GM10266 (cell line): ENCODE data around the gene FKBP2.

Source experiments
- DNase-seq: peaks from one replicate; pipeline ENCODE4 v3.0.0; 2012; ENCODE audit errors: extremely low spot score
- TF ChIP-seq, protein P1 (sequence below): IDR thresholded peaks from 2 replicates; pipeline ENCODE4 v1.5.1; 2012; ENCODE audit warnings: mild to moderate bottlenecking, low read depth; ENCODE audit not compliant: control insufficient read depth, insufficient read depth; ENCODE audit errors: missing control alignments

The FKBP2 gene

GRCh38 chr11:64246871-64247728, 6.2 kb downstream of the FKBP2 start, which contains the start of gene PPP1R14B:
TSS of gene PPP1R14B (minus strand) at chr11:64246943. CDS start at chr11:64246673, 270 bp downstream.
- DNase-seq, result peak; percentile 92
- TF ChIP-seq, protein P1, sequence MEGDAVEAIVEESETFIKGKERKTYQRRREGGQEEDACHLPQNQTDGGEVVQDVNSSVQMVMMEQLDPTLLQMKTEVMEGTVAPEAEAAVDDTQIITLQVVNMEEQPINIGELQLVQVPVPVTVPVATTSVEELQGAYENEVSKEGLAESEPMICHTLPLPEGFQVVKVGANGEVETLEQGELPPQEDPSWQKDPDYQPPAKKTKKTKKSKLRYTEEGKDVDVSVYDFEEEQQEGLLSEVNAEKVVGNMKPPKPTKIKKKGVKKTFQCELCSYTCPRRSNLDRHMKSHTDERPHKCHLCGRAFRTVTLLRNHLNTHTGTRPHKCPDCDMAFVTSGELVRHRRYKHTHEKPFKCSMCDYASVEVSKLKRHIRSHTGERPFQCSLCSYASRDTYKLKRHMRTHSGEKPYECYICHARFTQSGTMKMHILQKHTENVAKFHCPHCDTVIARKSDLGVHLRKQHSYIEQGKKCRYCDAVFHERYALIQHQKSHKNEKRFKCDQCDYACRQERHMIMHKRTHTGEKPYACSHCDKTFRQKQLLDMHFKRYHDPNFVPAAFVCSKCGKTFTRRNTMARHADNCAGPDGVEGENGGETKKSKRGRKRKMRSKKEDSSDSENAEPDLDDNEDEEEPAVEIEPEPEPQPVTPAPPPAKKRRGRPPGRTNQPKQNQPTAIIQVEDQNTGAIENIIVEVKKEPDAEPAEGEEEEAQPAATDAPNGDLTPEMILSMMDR, result no peak

GRCh38 chr11:64247729-64248531, 7.0 kb downstream of the FKBP2 start:
- TF ChIP-seq, protein P1, result no peak
- DNase-seq, result no peak

DNA sequence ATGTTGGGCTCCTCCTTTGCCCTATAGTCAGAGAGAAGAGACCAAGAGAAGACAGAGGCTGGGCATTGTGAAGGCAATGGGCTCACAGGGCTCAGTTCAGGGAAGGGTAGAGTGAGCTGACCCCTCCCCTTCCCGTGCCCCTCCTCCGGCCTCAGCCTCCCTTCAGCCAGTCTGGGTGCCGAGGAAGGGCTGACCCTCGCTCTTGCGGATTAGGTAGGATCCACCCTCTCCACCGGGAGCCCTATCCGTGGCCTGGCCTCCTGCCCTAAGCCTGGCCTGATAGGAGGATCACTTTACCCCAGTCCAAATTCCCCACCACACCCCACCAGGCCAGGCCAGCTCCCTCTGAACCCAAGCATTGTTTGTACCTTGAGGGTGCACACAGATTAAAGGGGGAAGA, 7.7 kb downstream of the FKBP2 start:
- no peak for DNase-seq

GRCh38 chr11:64249038-64249437, 8.1 kb downstream of the FKBP2 start:
- DNase-seq, result no peak
- TF ChIP-seq, protein P1, result no peak

More for the DNA sequence above, 7.7 kb downstream of the FKBP2 start:
- TF ChIP-seq, protein P1, result no peak

GRCh38 chr11:64249563-64250414, 8.9 kb downstream of the FKBP2 start:
- TF ChIP-seq, protein P1, result no peak
- no peak for DNase-seq

GRCh38 chr11:64250415-64251015, 9.6 kb downstream of the FKBP2 start:
- no peak for DNase-seq
- TF ChIP-seq, protein P1, result no peak
